Measurements from ENCODE around the gene SMIM45.
"Not testable (repeated sequence)": the region's sequence is repeated elsewhere in the genome, so short reads cannot be mapped to it uniquely, and the experiment has no call there.

The SMIM45 gene

DNA sequence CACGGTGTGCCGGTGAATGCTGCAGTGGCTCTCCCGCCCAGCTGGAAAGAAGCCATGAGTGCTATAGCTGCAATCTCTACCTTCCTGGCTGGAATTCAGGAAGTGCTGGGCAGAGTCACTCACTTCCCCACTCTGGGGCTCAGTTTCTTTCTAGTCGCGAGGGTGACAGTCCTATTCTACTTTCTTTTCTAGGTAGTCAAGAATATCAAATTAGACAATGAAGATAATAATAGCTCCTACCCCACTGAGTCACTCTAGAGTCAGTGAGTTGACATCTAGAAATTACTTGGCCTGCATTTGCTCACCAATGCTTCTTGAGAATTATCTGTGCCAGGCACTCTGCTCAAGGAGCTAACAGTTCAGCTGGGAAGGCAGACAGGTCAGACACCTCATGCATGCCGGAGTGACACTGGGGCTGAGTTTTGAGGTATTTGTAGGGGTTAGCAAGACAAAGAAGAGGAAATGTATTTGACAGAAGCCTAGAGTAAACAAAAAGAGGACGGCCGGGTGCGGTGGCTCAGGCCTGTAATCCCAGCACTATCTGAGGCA, 8.2 kb upstream of the SMIM45 start:
- Histone ChIP-seq H2AFZ (ENCODE audit: low read depth, low read length) (no peak overlapping the region), H3K9ac (ENCODE audit: low read length) (no peak overlapping the region), H3K79me2 (ENCODE audit: low read length) (peaks cover 62% of the 10 kb centered on the region), H3K4me3 (ENCODE audit: low read length) (no peak overlapping the region), H3K4me1 (ENCODE audit: low read length) (peaks cover 39% of the 10 kb centered on the region), H3K4me2 (ENCODE audit: low read length) (no peak overlapping the region), H3K36me3 (replicated peaks; ENCODE audit: low read depth, low read length) (peaks cover 44% of the 10 kb centered on the region), H3K27ac (ENCODE audit: low read length) (no peak overlapping the region), H3K27me3 (ENCODE audit: low read depth, low read length) (no peaks in the 10 kb centered on the region), H3K9me3 (ENCODE audit: insufficient read depth, low read length) (no peaks in the 10 kb centered on the region), H4K20me1 (ENCODE audit: insufficient read depth, low read length) (peaks cover 3% of the 10 kb centered on the region; the same call in 1 of the 2 replicates)
- no peak for TF ChIP-seq EZH2phosphoT487 (IDR thresholded peaks at IDR 0.05; ENCODE audit: low read depth)
- TF ChIP-seq, protein P1, sequence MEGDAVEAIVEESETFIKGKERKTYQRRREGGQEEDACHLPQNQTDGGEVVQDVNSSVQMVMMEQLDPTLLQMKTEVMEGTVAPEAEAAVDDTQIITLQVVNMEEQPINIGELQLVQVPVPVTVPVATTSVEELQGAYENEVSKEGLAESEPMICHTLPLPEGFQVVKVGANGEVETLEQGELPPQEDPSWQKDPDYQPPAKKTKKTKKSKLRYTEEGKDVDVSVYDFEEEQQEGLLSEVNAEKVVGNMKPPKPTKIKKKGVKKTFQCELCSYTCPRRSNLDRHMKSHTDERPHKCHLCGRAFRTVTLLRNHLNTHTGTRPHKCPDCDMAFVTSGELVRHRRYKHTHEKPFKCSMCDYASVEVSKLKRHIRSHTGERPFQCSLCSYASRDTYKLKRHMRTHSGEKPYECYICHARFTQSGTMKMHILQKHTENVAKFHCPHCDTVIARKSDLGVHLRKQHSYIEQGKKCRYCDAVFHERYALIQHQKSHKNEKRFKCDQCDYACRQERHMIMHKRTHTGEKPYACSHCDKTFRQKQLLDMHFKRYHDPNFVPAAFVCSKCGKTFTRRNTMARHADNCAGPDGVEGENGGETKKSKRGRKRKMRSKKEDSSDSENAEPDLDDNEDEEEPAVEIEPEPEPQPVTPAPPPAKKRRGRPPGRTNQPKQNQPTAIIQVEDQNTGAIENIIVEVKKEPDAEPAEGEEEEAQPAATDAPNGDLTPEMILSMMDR (IDR thresholded peaks at IDR 0.05; ENCODE audit: low read depth, low read length), result no peak

DNA sequence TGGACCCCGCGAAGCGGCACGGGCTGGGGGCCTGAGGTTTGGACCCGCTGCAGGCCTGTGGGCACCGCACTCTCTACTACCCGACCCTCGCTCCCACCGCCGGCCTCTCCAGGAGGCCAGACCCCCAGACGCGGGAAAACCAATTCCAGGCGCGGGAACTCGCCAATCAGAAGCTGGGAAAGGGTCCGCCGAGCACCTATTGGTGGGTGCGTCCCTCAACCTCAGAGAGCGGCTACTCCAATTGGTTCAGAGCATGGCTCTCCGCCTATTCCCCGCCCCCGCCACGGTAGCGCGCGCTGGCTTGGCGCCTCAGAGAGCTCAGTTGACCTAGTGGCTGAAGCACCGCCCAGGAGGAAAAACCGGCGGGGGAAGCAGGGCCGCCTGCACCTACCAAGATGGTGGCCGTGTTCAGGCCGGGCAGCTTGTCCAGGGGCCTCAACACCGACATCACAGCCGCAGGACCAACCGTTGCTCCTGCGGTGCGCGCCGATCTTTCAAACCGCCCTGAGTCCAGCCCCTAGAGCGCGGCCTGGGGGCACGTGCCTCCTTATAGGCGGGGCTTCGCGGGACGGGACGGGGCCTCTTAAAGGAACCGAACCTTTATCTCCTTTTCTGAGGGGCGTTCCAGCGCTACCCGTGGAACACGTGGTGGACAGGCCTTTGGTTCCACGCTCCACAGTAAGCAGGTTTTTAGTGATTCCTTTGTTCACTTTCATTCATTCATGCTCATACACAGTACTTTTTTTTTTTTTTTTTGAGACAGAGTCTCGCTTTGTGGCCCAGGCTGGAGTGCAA, 5.1 kb upstream of the SMIM45 start, which contains the start of gene CENPM:
TSS of gene CENPM (minus strand) at position 524 of the 795 bp plus-strand sequence. CDS start at position 448, 76 bp downstream.
- Histone ChIP-seq H4K20me1 (ENCODE audit: insufficient read depth, low read length) (no peaks in the 10 kb centered on the region), H3K9ac (ENCODE audit: low read length) (peak within 1 kb of the TSS; percentile 85), H3K27me3 (ENCODE audit: low read depth, low read length) (no peaks in the 10 kb centered on the region), H3K79me2 (ENCODE audit: low read length) (peaks cover 48% of the 10 kb centered on the region), H3K9me3 (ENCODE audit: insufficient read depth, low read length) (no peaks in the 10 kb centered on the region), H2AFZ (ENCODE audit: low read depth, low read length) (peak within 1 kb of the TSS; percentile 48), H3K4me2 (ENCODE audit: low read length) (peak within 1 kb of the TSS; percentile 99), H3K27ac (ENCODE audit: low read length) (peak within 1 kb of the TSS; percentile 77), H3K4me1 (ENCODE audit: low read length) (peaks cover 51% of the 10 kb centered on the region), H3K36me3 (replicated peaks; ENCODE audit: low read depth, low read length) (peaks cover 31% of the 10 kb centered on the region), H3K4me3 (ENCODE audit: low read length) (peak within 1 kb of the TSS; percentile 82)
- TF ChIP-seq EZH2phosphoT487 (IDR thresholded peaks at IDR 0.05; ENCODE audit: low read depth), result no peak
- TF ChIP-seq, protein P1 (IDR thresholded peaks at IDR 0.05; ENCODE audit: low read depth, low read length), result no peak

DNA sequence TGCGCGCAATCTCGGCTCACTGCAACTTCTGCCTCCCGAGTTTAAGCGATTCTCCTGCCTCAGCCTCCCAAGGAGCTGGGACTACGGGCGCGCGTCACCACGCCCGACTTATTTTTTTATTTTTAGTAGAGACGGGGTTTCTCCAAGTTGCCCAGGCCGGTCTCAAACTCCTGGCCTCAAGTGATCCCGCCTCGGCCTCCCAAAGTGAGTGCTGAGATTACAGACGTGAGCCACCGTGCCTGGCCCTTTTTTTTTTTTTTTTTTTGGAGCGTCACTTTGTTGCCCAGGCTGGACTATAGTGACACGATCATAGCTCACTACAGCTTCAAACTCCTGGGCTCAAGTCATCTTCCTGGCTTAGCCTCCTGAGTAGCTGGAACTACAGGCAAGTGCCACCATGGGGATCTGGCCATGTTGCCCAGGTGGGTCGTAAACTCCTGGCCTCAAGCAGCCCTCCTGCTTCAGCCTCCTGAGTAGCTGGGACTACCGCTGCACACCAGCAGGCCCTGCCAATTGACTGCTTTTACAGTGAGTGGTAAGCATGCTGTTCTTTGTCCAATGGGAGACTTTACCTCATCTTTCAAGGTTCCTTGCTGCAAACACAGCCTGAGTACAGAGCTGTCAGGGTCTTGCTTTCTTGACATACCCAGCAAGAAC, 4.4 kb upstream of the SMIM45 start:
- H4K20me1 ChIP-seq (ENCODE audit: insufficient read depth, low read length), result no peaks in the 10 kb centered on the region
- H3K9ac ChIP-seq (ENCODE audit: low read length), result peak overlapping the region; percentile 85
- H3K4me2 ChIP-seq (ENCODE audit: low read length), result peak overlapping the region; percentile 99
- H3K27ac ChIP-seq (ENCODE audit: low read length), result peak overlapping the region; percentile 77
- H3K4me1 ChIP-seq (ENCODE audit: low read length), result peaks cover 58% of the 10 kb centered on the region
- no peaks in the 10 kb centered on the region for H3K27me3 ChIP-seq (ENCODE audit: low read depth, low read length)
- H3K79me2 ChIP-seq (ENCODE audit: low read length), result peaks cover 46% of the 10 kb centered on the region
- peaks cover 28% of the 10 kb centered on the region for H3K36me3 ChIP-seq (replicated peaks; ENCODE audit: low read depth, low read length)
- peak overlapping the region; percentile 48 for H2AFZ ChIP-seq (ENCODE audit: low read depth, low read length)
- no peak for TF ChIP-seq EZH2phosphoT487 (IDR thresholded peaks at IDR 0.05; ENCODE audit: low read depth)
- TF ChIP-seq, protein P1 (IDR thresholded peaks at IDR 0.05; ENCODE audit: low read depth, low read length), result no peak
- H3K4me3 ChIP-seq (ENCODE audit: low read length), result peak overlapping the region; percentile 82
- H3K9me3 ChIP-seq (ENCODE audit: insufficient read depth, low read length), result no peaks in the 10 kb centered on the region

DNA sequence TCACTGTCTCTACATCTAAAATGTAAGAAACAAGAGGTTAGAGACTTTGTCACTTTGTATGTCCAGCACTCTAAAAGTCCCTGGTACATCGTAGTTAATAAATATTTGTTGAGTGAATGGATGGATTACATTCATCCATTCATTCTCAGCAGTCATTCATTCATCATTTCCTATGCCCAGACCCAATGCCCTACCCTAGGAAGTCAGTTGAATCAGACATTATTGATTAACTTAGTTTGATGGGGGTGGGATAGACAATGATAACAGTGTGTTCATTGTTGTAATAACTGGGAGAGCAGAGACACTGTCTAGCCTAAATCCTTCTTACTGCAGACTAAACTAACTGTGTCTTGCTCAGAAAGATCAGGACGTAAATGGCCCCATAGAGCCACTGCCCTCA, 3.8 kb upstream of the SMIM45 start:
- H3K27ac ChIP-seq (ENCODE audit: low read length), result no peak overlapping the region
- no peaks in the 10 kb centered on the region for H3K9me3 ChIP-seq (ENCODE audit: insufficient read depth, low read length)
- peak overlapping the region; percentile 82; the same call in 1 of the 2 replicates for H3K4me3 ChIP-seq (ENCODE audit: low read length)
- peaks cover 64% of the 10 kb centered on the region for H3K4me1 ChIP-seq (ENCODE audit: low read length)
- peaks cover 41% of the 10 kb centered on the region for H3K79me2 ChIP-seq (ENCODE audit: low read length)
- no peak overlapping the region for H2AFZ ChIP-seq (ENCODE audit: low read depth, low read length)
- H3K27me3 ChIP-seq (ENCODE audit: low read depth, low read length), result no peaks in the 10 kb centered on the region
- no peaks in the 10 kb centered on the region for H4K20me1 ChIP-seq (ENCODE audit: insufficient read depth, low read length)
- H3K36me3 ChIP-seq (replicated peaks; ENCODE audit: low read depth, low read length), result peaks cover 24% of the 10 kb centered on the region
- TF ChIP-seq, protein P1 (IDR thresholded peaks at IDR 0.05; ENCODE audit: low read depth, low read length), result no peak
- peak overlapping the region; percentile 1; the same call in 1 of the 2 replicates for H3K9ac ChIP-seq (ENCODE audit: low read length)
- H3K4me2 ChIP-seq (ENCODE audit: low read length), result peak overlapping the region; percentile 99

DNA sequence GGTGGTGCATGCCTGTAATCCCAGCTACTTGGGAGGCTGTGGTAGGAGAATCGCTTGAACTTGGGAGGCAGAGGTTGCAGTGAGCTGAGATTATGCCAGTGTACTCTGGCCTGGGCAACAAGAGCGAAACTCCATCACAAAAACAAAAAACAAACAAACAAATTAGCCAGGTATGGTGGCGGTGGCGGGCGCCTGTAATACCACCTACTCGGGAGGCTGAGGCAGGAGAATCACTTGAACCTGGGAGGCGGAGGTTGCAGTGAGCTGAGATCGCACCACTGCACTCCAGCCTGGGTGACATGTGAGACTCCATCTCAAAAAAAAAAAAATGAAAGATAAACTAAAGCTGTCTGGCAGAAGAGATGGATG, 3.0 kb upstream of the SMIM45 start:
- H4K20me1 ChIP-seq (ENCODE audit: insufficient read depth, low read length); H2AFZ ChIP-seq (ENCODE audit: low read depth, low read length); H3K27me3 ChIP-seq (ENCODE audit: low read depth, low read length); H3K9me3 ChIP-seq (ENCODE audit: insufficient read depth, low read length): not testable (repeated sequence)
- Histone ChIP-seq H3K4me1 (ENCODE audit: low read length) (peaks cover 71% of the 10 kb centered on the region), H3K79me2 (ENCODE audit: low read length) (peaks cover 33% of the 10 kb centered on the region), H3K27ac (ENCODE audit: low read length) (peak overlapping the region; percentile 74), H3K9ac (ENCODE audit: low read length) (peak overlapping the region; percentile 73), H3K4me2 (ENCODE audit: low read length) (peak overlapping the region; percentile 76), H3K36me3 (replicated peaks; ENCODE audit: low read depth, low read length) (peaks cover 17% of the 10 kb centered on the region), H3K4me3 (ENCODE audit: low read length) (peak overlapping the region; percentile 65)
